Stimulated activated CD4-positive, alpha-beta T cell treated with anti-CD3 and anti-CD28 coated beads, Interleukin-4, amount 100 ng/mL, for 1 hour (primary cell): ENCODE data around the gene CCDC57.
A peak's percentile ranks its signal among the peaks of the same experiment; 100 is the strongest.
"Not testable (repeated sequence)": the region's sequence is repeated elsewhere in the genome, so short reads cannot be mapped to it uniquely, and the experiment has no call there.

Experiments used
- DNase-seq: peaks from one replicate; pipeline ENCODE4 v3.0.0-alpha.2; 2020

Gene CCDC57

DNA sequence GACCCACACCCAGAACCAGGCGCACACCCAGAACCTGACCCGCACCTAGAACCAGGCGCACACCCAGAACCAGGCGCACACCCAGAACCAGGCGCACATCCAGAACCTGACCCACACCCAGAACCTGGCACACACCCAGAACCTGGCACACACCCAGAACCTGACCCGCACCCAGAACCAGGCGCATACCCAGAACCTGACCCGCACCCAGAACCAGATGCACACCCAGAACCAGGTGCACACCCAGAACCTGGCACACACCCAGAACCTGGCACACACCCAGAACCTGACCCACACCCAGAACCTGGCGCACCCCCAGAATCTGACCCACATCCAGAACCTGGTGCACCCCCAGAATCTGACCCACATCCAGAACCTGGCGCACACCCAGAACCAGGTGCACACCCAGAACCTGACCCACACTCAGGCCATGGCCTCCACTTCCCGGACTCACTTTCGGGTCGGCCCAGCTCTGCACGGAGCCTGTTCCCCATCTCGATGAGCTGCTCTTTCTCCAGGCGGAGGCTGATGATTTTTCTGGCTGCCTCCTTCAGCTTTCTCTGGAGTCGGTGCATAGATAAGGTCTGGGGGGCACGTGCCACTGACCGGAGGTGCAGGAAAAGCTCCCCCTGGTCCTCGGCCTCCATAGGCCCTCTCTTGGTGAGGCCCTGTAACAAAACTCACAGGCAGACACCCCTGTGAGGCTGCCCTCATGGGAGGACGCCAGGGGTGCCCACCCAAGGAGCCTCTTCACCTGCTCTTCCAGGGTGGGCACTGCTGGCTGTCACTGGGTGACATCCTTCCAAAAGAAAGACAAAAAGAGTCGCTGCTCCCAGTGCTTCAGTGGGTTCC is 61.3 kb downstream of the CCDC57 start:
- DNase-seq, result no peak

DNA sequence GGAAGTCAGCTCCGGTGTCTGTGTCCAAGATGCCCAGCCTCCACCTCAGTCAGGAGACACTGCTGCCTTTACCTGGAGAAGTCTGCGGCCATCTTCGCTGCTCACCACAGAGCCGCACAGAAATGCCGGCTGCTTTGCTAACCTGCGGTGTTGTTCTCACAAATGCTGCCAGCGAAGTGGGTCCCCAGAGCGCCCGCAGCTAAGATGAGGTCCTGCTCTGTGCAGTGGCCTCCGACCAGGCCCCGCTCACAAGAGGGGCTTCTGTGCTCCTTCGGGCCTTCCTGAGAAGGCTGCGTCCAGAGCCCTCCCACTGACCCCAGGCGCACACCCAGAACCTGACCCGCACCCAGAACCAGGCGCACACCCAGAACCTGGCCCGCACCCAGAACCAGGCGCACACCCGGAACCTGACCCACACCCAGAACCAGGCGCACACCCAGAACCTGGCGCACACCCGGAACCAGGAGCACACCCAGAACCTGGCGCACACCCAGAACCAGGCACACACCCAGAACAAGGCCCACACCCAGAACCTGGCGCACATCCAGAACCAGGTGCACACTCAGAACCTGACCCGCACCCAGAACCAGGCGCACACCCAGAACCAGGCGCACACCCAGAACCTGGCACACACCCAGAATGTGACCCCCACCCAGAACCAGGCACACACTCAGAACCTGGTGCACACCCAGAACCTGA is 63.1 kb downstream of the CCDC57 start:
- DNase-seq, result no peak

DNA sequence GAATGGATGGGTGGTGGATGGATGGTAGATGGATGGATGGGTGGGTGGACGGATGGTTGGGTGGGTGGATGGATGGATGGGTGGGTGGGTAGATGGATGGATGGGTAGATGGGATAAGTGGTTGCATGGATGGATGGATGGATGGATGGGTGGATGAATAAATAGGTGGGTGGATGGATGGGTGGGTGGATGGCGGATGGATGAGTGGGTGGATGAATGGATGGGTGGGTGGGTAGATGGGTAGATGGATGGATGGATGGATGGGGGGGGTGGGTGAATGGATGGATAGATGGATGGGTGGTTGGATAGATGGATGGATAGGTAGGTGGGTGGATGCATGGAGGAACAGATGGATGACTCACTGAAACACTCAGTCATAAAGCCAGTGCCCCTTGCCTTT is 63.6 kb downstream of the CCDC57 start:
- DNase-seq, result no peak

DNA sequence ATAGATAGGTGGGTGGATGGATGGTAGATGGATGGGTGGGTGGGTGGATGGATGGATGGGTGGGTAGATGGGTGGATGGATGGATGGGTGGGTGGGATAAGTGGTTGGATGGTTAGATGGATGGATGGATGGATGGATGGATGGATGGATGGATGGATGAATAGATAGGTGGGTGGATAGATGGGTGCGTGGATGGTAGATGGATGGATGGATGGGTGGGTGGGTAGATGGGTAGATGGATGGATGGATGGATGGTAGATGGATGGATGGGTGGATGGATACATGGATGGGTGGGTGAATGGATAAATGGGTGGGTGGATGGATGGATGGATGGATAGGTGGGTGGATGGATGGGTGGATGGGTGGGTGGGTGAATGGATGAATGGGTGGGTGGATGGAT is 64.6 kb downstream of the CCDC57 start:
- DNase-seq, result no peak

DNA sequence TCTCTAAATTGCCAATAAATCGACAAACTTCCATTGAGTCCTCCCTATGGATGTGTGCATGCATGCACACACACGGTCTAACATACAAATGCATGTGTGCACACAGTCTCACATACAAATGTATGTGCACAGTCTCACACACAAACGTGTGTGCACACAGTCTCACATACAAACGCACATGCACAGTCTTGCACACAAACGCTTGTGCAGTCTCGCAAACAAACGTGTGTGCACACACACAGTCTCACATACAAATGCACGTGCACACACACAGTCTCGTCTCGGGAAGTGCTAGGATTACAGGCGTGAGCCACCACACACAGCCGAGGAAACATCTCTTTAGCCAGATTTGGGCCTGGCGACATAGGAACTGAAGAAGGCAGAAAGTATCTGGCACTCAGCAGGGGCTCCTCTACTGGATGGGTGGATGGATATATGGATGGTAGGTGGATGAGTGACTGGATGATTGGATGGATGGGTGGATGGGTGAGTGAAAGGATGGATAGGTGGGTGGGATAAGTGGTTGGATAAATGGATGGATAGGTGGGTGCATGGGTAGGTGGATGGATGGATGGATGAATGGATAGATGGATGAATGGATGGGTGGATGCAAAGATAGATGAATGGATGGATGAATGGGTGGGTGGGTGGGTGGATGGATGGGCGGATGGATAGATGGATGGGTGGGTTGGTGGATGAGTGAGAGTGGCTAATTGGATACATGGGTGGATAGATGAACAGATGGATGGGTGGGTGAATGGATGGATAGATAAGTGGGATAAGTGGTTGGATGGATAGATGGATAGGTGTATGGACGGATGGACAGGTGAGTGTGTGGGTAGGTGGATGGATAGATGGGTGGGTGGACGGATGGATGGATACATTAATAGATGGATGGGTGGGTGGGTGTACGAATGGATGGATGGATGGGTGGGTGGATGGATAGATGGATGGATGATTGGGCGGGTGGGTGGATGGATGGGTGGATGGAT is 65.7 kb downstream of the CCDC57 start:
- no peak for DNase-seq

DNA sequence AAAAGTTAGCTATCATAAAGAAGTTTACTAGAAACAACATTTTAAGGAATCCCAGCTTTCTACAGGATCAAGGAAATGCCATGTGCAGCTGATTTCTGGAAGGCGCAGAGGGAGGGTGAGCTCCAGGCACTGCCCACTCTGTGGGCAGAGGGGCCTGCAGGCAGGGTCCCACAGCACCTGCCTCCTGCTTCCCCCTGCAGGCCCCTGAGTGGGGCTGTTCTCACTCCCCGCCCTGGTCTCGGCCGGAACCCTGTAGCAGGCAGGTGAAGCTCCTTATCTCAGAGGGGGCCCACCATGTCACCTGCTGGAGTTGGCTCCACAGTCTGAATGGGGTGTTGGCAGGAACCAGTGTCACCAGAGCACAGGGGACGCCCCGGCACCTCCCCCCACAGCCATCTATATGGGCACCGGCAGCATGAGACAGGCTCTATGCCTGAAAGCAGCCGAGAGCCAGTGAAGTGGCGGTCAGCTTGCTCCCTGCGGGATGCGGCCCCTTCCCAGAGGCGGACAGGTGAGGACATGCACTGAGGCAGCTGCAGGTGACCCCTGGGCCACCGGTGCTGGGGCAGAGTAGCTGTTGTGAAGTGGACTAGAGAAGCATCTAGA is 67.0 kb downstream of the CCDC57 start:
- no peak for DNase-seq

DNA sequence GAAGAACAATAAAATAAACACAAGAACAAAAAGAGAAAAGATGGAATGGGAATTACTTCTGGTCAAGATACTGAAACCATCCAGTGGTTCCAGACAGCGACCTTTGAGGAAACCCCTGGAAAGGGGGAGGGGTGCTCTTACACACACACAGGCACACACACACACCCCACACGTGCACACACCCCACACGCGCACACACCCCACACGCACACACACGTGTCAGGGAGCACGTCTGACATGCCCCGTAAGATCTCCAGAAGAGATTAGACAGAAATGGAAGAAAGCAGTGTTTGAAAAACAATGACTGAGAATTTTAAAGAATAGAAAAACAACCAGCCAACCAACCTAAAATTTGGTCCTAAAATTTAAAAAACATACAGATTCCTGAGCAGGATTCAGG is 69.3 kb downstream of the CCDC57 start:
- no peak for DNase-seq

DNA sequence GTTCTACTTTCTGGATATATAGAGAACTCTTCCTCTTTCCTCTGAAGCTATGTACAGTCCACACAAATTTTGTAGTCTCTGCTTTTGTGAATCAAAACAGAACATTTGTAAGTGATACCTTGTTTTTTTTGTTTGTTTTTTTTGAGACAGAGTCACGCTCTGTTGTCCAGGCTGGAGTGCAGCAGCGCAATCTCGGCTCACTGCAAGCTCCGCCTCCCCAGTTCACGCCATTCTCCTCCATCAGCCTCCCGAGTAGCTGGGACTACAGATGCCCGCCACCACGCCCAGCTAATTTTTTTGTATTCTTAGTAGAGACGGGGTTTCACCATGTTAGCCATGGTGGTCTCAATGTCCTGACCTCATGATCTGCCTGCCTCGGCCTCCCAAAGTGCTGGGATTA is 72.7 kb downstream of the CCDC57 start:
- DNase-seq, result not testable (repeated sequence)

DNA sequence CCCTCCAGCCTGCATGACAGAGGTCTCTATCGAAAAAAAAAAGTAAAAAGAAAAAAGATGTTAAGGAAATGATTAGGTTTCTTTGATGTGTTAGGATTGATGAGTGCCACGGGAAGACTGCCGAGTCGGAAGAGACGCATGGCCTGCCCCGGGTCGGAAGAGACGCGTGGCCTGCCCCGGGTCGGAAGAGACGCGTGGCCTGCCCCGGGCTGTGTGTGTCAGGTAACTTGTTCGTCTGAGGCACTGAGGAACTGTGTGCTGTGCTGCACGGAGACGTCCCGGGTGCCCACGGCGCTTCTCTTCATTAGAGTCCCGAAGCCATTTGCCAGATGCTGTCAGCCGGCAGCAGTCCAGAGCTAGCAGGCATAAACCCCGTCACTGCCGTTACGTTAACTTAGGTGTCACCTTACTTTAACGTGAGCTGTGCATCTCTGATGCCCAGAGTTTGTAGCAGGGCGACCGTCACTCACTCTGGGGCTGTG is 74.1 kb downstream of the CCDC57 start:
- no peak for DNase-seq

DNA sequence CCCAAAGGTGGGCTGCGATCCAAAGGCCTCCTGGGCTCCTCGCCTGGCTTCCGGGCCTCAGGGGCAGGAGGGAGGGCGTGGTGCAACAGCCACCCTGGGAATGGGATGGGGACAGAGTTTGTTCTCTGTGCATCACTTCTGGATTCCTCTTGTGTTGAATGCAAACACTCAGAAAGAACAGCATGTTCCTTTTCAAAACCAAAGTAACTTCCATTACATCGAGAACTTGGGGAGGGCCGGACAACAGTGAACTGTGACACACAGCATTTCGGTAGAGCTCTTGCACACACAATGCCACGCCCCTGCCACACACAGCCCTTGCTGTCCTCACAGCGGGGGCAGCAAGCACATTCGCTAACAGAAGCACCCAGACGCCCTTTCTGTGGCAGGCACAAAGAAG is 78.5 kb downstream of the CCDC57 start:
- no peak for DNase-seq

DNA sequence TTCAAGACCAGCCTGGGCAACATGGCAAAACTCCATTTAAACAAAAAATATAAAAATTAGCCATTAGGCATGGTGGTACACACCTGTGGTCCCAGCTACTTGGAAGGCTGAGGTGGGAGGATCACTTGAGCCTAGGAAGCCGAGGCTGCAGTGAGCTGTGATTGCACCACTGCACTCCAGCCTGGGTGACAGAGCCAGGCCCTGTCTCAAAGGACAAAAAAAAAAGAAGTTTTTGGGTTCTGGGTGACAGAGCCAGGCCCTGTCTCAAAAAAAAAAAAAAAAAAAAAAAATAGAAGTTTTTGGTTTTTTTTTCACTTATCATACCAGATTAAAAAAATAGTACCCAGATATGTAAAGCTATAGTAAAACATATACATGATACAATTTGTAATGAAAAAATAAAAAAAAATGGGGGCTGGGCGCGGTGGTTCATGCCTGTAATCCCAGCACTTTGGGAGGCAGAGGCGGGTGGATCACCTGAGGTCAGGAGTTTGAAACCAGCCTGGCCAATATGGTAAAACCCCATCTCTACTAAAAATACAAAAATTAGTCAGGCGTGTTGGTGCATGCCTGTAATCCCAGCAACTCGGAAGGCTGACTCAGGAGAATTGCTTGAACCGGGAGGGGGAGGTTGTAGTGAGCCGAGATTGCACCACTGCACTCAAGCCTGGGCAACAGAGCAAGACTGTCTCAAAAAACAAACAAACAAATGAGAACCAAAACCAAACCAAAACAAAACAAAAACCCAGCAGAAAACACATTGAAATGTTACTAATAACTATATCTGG is 79.3 kb downstream of the CCDC57 start:
- not testable (repeated sequence) for DNase-seq

DNA sequence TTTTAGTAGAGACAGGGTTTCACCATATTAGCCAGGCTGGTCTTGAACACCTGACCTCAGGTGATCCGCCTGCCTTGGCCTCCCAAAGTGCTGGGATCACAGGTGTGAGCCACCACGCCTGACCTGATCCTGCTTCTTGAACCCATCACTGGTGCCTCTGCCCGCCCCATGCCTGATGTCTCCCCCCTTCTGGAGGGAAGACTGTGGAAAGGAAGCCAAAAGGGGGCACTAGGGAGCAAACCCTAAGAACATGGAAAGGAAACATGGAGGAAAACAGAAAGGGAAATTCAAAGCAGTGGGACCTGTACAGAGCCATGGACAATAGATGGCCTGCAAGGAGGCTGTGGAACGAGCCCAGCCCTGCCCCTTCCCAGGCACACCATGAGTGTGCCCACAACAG is 83.5 kb downstream of the CCDC57 start:
- no peak for DNase-seq

DNA sequence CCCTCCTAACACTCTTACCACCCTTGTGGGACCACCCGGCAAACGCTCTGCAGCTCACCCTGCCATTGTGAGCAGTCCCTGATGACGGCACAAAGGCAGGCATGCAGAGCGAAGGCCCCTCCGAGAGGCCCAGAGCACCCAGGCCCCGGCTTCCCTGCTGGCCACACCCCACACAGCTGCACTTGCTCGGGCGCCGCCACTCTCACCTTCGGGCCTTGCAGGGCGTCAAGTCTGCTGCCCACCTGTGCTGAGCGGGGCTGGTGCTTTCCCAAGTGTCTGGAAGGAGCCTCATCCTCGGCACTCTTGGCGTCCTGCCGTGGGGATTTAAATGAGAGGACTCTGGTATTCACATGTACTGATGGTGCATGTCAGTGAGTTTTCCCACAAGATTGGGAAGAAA is 84.4 kb downstream of the CCDC57 start:
- no peak for DNase-seq

DNA sequence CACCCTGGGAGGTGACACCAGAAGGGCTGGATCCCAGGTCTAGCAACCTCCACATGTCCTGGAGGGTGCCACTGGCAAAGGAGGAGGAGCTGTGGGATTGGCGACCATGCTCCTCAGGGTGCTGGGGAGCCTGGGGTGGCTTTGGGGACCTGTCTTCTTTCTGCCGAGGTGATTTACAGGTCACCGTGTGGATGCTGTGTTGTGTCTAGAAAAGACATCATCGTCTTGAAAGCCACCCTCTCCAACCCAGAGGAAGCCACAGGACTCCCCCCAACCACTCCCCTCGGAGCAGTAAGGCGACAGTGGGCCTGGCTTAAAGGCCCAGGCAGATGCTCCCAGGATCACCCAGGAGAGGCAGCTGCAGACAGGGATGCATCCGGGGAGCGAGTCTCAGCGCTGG is 84.9 kb downstream of the CCDC57 start:
- DNase-seq, result no peak

DNA sequence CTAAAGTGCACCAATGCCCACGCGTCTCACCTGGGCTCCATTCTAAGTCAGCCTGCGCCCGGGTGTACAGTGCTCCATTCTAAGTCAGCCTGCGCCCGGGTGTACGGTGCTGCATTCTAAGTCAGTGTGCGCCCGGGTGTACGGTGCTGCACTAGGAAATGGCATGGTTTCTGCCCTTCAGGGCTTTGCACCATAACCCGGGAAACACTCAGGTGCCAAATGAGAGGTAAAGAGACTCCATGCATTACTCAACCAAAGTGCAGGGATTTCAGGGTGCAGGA is 85.4 kb downstream of the CCDC57 start:
- no peak for DNase-seq

DNA sequence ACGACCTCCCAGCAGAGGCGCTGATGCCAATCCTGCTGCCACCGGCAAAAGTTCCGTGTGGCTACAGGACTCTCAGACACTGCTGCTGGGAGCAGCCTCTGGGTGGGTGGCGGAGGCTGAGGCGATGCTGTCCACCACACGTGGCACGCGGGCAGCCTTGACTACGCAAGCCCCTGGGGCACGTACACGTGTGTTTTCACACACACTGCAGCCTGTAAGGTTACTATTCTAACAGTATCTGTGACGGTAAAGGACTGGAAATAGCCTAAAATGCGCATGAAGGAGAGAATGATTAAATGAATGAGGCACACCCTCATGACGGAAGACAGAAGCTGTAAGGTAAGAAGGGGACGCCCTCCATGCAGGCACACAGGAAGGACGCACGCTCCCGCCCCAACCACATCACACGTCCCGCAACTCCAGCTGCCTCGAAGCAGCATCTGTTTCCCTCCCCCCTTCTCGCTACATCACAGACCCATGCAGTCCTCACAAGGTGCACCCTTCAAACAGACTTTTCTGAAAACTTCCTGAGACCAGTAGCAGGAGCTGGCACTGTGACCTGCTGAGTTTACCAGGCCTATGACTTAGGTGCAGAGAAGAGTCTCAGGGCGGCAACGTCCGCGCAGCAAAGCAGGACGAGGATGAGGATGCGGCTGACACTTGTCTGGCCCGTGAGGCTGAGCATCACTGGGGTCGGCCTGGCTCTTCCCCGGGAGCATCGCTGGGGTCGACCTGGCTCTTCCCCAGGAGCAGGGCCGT is 85.9 kb downstream of the CCDC57 start:
- DNase-seq, result peak; percentile 59

DNA sequence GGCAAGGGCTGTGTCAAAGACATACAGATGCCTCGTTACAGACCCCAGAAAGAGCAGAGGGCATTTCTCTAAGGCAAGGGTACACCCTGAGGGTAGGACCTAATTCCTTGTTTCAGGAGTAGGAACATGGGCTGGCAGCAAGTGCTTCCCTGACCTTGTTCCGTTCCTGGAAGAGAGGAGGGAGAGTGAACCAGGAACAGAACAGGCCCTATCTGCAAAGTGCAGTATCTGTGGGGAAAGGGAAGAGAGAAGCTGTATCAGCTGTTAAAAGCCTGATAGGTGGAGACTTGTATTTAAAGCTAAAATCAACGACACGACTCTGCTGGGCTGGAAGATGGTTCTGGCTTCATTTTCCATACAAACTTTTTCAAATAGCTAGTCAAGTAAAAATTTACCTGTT is 88.5 kb downstream of the CCDC57 start:
- DNase-seq, result no peak

DNA sequence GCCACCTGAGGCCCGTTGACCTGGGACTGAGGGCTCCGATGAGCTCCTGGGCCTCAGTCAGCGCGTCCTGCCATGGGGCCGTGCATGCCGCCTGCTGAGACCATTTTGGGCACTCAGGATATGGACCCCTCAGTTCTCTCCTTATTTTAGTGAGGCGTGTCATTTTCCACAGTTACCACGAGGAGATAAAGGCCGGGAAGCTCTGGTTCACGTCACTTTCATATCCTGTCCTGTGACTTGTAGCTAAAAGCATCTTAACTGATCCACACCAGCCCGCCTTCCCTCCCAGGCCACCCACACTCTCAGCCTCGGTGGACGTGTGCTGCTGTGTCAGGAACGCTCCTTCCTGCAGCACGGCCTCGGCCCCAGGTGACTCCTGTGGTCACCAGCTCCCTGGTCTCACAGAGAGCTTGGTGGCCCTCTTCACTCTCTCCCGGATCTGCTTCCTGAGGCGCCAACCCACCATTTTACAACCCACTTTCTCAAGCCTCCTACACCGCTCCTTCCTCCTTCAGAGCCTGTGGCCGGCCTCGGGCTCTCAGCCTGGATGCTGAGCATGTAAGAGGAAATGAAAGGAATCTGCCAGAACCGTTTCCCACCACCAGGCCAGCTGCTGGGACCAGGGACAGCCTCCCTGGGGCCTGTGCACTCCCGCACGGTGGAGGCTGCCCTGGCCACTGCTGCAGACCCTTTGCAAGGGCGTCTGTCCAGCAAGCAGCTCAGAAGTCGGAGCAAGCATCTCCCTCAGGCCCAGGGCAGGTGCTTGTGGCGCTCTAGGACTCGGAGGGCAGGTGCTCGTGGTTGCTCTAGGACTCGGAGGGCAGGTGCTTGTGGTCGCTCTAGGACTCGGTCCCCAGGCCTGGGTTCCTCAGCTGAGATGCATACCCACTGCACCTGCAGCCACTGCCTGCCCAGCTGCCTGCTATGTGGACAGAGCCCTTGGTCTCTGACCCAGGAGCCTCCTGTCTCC is 90.7 kb downstream of the CCDC57 start:
- no peak for DNase-seq

DNA sequence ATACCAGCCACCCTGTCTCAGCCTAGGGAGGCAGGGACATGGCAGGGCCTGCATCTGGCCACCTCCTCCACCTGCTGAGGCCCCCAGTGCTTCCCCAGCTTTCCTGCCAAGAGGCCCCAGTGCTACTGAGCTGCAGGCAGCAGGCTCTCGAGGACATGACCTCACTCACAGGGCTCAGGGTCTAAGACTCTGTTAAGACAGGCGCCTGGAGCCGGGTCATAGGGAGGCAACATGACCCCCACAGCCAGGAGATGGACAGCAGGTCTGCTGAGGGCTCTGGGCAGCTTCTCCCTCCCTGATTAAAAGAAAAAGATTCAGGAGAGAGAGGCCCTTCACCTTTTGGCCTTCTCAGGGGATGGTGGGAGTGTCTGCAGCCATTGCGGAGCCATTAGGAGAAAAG is 91.4 kb downstream of the CCDC57 start:
- no peak for DNase-seq

DNA sequence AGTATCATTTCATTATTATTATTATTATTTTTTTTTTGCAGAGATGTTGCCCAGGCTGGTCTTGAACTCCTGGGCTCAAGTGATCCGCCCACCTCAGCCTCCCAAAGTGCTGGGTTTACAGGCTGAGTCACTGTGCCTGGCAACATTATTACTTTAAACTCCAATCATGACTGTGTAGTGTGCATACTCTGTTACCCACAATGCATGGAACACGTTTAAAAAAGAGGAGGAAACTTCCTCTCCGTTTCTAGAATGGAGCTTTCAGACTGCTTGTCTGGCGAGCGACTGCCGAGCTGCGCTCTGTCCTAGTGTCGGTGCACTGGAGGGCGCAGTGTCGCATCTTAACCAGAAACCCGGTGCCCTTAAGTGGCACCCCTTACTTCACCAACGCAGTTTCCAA is 92.5 kb downstream of the CCDC57 start:
- DNase-seq, result no peak
